Measurements from ENCODE around the gene TENM4. TPM values are rescaled to one million over a fixed set of nuclear protein-coding genes. Genes with fewer than 3 reads are reported as not detected.
A peak's percentile ranks its signal among the peaks of the same experiment; 100 is the strongest.

TENM4 gene
- total and polyA plus RNA-seq, 4 donors = 0.02 to 0.33 (median 0.14) TPM

DNA sequence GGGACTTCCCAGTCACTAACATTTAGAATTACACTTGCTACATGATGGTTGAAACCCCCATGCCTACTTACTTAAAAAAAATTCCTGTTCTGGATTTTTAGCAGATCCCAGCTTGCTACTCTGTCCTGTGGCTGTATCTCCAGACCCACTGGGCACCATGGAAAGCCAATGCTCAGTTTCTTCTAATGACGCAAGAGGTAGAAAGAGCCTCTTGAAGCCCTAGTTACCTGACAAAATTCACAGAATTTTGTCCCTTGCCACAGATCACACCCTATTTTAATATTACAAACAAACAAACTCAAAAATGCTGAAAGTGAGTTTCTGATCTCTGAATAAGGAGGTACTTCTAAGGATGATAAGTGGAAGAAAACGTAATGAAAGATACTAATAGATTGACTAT, 24.3 kb upstream of the TENM4 start:
- Histone ChIP-seq H3K4me1 (ENCODE audit: control insufficient read depth in 4 of 4, insufficient read depth in 4 of 4, low read length in 3 of 4) (peaks cover 0 to 2% (median 0%) of the 10 kb centered on the region in 4 donors), H3K27me3 (ENCODE audit: control insufficient read depth in 4 of 4, insufficient read depth in 4 of 4, low read length in 3 of 4) (peaks cover 0 to 7% (median 0%) of the 10 kb centered on the region in 4 donors), H3K36me3 (ENCODE audit: control insufficient read depth in 4 of 4, insufficient read depth in 3 of 4, low read depth in 1 of 4, low read length in 3 of 4) (no peaks in the 10 kb centered on the region)

DNA sequence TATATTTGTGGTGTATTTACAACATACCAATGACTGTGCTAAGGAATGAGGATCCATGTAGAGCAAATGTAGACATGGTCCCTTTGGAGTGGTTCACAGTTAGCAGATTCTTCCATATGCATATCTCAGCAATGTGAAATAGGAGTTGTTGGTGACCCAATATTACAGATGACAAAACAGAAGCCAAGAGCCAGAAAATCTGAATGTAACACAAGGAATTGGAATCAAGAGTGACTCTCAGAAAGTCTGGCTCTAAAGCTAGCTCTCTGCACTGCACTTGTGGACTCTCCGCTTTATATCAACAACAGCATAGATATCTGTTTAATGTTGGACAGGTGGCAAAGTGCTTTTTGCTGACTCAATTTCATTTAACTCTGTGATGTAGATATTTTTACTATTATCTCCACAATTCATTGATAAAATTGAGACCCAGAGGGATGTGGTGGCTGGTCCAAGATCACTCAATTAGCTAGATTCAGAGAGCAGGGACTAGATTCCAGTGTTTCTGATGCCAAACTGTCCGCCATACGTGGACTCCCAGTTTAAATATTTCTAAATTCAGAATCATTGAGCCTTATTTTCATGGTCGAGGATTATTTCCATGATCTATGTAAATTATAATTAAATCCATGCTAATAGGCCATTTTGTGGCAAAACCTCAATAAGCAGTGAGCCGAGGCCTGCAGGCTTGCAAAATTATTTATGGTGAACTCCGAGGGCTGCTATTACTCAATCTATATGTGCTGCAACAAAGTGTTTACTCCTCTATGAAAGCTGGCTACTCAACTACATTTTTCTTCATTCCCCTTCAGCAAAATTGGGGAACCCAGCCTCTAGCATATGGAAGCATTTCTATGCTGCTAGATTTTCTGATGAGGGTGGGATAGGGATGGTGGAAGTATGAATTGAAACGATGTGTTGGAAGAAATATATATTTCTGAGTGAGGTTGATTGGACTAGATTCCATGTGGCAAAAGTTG, 21.1 kb upstream of the TENM4 start:
- Histone ChIP-seq H3K9me3 (ENCODE audit: control insufficient read depth in 4 of 4, low read length in 3 of 4) (no peaks in the 10 kb centered on the region), H3K36me3 (ENCODE audit: control insufficient read depth in 4 of 4, insufficient read depth in 3 of 4, low read depth in 1 of 4, low read length in 3 of 4) (no peaks in the 10 kb centered on the region), H3K27me3 (ENCODE audit: control insufficient read depth in 4 of 4, insufficient read depth in 4 of 4, low read length in 3 of 4) (peaks cover 0 to 7% (median 0%) of the 10 kb centered on the region in 4 donors), H3K9ac (ENCODE audit: low read depth in 1 of 2, low read length in 2 of 2) (no peak overlapping the region), H3K4me3 (ENCODE audit: low read depth in 1 of 3, low read length in 3 of 3) (no peak overlapping the region), H3K27ac (ENCODE audit: low read depth in 1 of 2, low read length in 2 of 2) (no peak overlapping the region), H3K4me1 (ENCODE audit: control insufficient read depth in 4 of 4, insufficient read depth in 4 of 4, low read length in 3 of 4) (peaks cover 0 to 2% (median 0%) of the 10 kb centered on the region in 4 donors)
- TF ChIP-seq, protein P1, sequence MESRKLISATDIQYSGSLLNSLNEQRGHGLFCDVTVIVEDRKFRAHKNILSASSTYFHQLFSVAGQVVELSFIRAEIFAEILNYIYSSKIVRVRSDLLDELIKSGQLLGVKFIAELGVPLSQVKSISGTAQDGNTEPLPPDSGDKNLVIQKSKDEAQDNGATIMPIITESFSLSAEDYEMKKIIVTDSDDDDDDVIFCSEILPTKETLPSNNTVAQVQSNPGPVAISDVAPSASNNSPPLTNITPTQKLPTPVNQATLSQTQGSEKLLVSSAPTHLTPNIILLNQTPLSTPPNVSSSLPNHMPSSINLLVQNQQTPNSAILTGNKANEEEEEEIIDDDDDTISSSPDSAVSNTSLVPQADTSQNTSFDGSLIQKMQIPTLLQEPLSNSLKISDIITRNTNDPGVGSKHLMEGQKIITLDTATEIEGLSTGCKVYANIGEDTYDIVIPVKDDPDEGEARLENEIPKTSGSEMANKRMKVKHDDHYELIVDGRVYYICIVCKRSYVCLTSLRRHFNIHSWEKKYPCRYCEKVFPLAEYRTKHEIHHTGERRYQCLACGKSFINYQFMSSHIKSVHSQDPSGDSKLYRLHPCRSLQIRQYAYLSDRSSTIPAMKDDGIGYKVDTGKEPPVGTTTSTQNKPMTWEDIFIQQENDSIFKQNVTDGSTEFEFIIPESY (IDR thresholded peaks at IDR 0.05) = no peak
- DNase-seq (ENCODE audit: low spot score) = no peak
- WGBS = 84% methylated on average over 7 of the region's 7 CpGs

More for the DNA sequence above, 24.3 kb upstream of the TENM4 start:
- Histone ChIP-seq H3K9ac (ENCODE audit: low read depth in 1 of 2, low read length in 2 of 2) (no peak overlapping the region), H3K4me3 (ENCODE audit: low read depth in 1 of 3, low read length in 3 of 3) (no peak overlapping the region), H3K9me3 (ENCODE audit: control insufficient read depth in 4 of 4, low read length in 3 of 4) (no peaks in the 10 kb centered on the region), H3K27ac (ENCODE audit: low read depth in 1 of 2, low read length in 2 of 2) (no peak overlapping the region)
- WGBS = 94% methylated on average over 2 of the region's 2 CpGs
- TF ChIP-seq, protein P2, sequence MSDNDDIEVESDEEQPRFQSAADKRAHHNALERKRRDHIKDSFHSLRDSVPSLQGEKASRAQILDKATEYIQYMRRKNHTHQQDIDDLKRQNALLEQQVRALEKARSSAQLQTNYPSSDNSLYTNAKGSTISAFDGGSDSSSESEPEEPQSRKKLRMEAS (IDR thresholded peaks at IDR 0.05) = no peak
- TF ChIP-seq NR2F2 (IDR thresholded peaks at IDR 0.05) (no peak), FOXA2 (IDR thresholded peaks at IDR 0.05) (no peak), REST (IDR thresholded peaks at IDR 0.05) (no peak), ATF3 (IDR thresholded peaks at IDR 0.05) (no peak), RAD21 (IDR thresholded peaks at IDR 0.05) (no peak), GABPA (IDR thresholded peaks at IDR 0.05 in 1 of 2, conservative IDR thresholded peaks at IDR 0.05 in 1 of 2) (no peak), SP1 (IDR thresholded peaks at IDR 0.05) (no peak)
- DNase-seq (ENCODE audit: low spot score) = no peak

- H3K9me3 ChIP-seq (ENCODE audit: control insufficient read depth in 4 of 4, low read length in 3 of 4) = no peaks in the 10 kb centered on the region
- no peaks in the 10 kb centered on the region for H3K36me3 ChIP-seq (ENCODE audit: control insufficient read depth in 4 of 4, insufficient read depth in 3 of 4, low read depth in 1 of 4, low read length in 3 of 4)
- H3K27me3 ChIP-seq (ENCODE audit: control insufficient read depth in 4 of 4, insufficient read depth in 4 of 4, low read length in 3 of 4) = peaks cover 0 to 12% (median 0%) of the 10 kb centered on the region in 4 donors
- no peak overlapping the region for H3K4me3 ChIP-seq (ENCODE audit: low read depth in 1 of 3, low read length in 3 of 3)
- peaks cover 0 to 2% (median 0%) of the 10 kb centered on the region in 4 donors for H3K4me1 ChIP-seq (ENCODE audit: control insufficient read depth in 4 of 4, insufficient read depth in 4 of 4, low read length in 3 of 4)
- no peak overlapping the region for H3K27ac ChIP-seq (ENCODE audit: low read depth in 1 of 2, low read length in 2 of 2)
- DNase-seq (ENCODE audit: low spot score) = no peak
- H3K9ac ChIP-seq (ENCODE audit: low read depth in 1 of 2, low read length in 2 of 2) = no peak overlapping the region
- TF ChIP-seq EGR1 (IDR thresholded peaks at IDR 0.05; ENCODE audit: low read depth in 2 of 2) = no peak
- no peak for TF ChIP-seq FOXA1 (IDR thresholded peaks at IDR 0.05)
- no peak for TF ChIP-seq HNF4A (conservative IDR thresholded peaks at IDR 0.05)
- TF ChIP-seq, protein P3, sequence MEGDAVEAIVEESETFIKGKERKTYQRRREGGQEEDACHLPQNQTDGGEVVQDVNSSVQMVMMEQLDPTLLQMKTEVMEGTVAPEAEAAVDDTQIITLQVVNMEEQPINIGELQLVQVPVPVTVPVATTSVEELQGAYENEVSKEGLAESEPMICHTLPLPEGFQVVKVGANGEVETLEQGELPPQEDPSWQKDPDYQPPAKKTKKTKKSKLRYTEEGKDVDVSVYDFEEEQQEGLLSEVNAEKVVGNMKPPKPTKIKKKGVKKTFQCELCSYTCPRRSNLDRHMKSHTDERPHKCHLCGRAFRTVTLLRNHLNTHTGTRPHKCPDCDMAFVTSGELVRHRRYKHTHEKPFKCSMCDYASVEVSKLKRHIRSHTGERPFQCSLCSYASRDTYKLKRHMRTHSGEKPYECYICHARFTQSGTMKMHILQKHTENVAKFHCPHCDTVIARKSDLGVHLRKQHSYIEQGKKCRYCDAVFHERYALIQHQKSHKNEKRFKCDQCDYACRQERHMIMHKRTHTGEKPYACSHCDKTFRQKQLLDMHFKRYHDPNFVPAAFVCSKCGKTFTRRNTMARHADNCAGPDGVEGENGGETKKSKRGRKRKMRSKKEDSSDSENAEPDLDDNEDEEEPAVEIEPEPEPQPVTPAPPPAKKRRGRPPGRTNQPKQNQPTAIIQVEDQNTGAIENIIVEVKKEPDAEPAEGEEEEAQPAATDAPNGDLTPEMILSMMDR (IDR thresholded peaks at IDR 0.05; ENCODE audit: low read depth, low read length, missing input control) = peak; percentile 53
- peak; percentile 74 to 75 for TF ChIP-seq RAD21 (IDR thresholded peaks at IDR 0.05)
- 44% methylated on average over 2 of the region's 2 CpGs for WGBS
These were observed 20.3 kb upstream of the TENM4 start for GRCh38 chr11:79461144-79461543.
